Body of pancreas (tissue), 4 donors: ENCODE results near the gene TC2N. TPM values are rescaled to one million over a fixed set of nuclear protein-coding genes. Genes with fewer than 3 reads are reported as not detected.

Source experiments
- ATAC-seq: fragments of 150-250 bp; one replicate; pipeline ENCODE4 v1.9.1; 2016
- DNase-seq, 4 donors: peaks; one replicate each; pipeline ENCODE4 v3.0.0-alpha.2; 2019
- H3K27ac ChIP-seq, 4 donors: fragments of 200-600 bp; sonication (generic); 1 replicate in 3 of 4; 2 replicates in 1 of 4; pipeline versions ENCODE4 v1.5.1 to v1.6.1; 2016 to 2019; ENCODE audit warnings: mild to moderate bottlenecking in 1 of 4, mixed read lengths in 1 of 4, moderate library complexity in 1 of 4
- H3K27me3 ChIP-seq, 2 donors: fragments of 200-600 bp; sonication (generic); one replicate each; pipeline ENCODE4 v1.6.0; 2016; ENCODE audit warnings: mild to moderate bottlenecking in 1 of 2
- H3K36me3 ChIP-seq, 2 donors: fragments of 200-600 bp; sonication (generic); replicated peaks in 1 of 2; 2 replicates each; pipeline ENCODE4 v1.5.1; 2016; ENCODE audit warnings: low read depth in 2 of 2; ENCODE audit not compliant: insufficient read depth in 1 of 2
- H3K4me1 ChIP-seq: fragments of 200-600 bp; sonication (generic); one replicate; pipeline ENCODE4 v1.6.0; 2016
- H3K4me3 ChIP-seq, 2 donors: fragments of 200-600 bp; sonication (generic); 1 replicate in 1 of 2; 2 replicates in 1 of 2; pipeline ENCODE4 v1.5.1; 2016 to 2019
- H3K9me3 ChIP-seq, 3 donors: fragments of 200-600 bp; sonication (generic); 1 replicate in 2 of 3; 2 replicates in 1 of 3; pipeline ENCODE4 v1.5.1; 2016
- POLR2A ChIP-seq, 3 donors: fragments of 450-650 bp; IDR thresholded peaks; one replicate each; pipeline ENCODE4 v1.6.1; 2016; ENCODE audit warnings: antibody characterized with exemption in 3 of 3, mild to moderate bottlenecking in 2 of 3
- WGBS, 2 donors: methylation state at CpG; one replicate each; pipeline ENCODE4 v1.1.5; 2017; 5-methylcytosine and 5-hydroxymethylcytosine counted together
- intact Hi-C: fragments of 100-400 bp; cut with DNase I; formaldehyde crosslinking; loops from one replicate; pipeline ENCODE4 v1.15.1; 2023
- total RNA-seq, 2 donors: library from RNA; depleted of rRNA; stranded (reverse); fragments of >200 nt; gene quantifications; one replicate each; pipeline ENCODE4 v1.1.0, GENCODE V29; 2016
- TF ChIP-seq, protein P1 (sequence below), 7 experiments: fragments of 450-650 bp in 4 of 7; fragments of 200-600 bp in 3 of 7; sonication (generic) in 3 of 7; IDR thresholded peaks; one replicate each; pipeline ENCODE4 v1.5.1; 2016 to 2019; ENCODE audit warnings: antibody characterized with exemption in 7 of 7

The TC2N gene
- total RNA-seq, 2 donors from 2014 or later: 105 to 168 TPM

DNA sequence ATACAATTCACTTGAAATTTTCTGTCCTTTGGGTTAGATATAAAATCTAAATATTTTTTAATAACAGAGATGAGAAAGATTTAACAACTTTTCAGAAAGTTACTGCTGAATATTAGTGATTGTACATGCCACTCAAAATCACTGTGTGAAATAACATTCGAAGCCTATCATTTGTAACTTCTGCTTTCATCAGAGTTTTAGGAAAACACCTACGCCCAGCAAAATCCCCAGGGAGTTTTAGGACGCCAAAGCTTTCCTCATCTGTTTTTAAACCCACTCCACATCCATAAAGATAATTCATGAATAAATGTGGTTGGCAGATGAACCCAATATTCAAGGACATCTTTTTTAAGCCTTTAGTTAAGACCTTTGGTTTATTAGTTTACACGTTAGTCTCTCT is 23.9 kb downstream of the TC2N start:
- no peak overlapping the region for H3K27ac ChIP-seq
- peaks cover 4% of the 10 kb centered on the region for H3K4me1 ChIP-seq
- intact Hi-C loops: no loop called here
- no peak overlapping the region for H3K4me3 ChIP-seq
- H3K36me3 ChIP-seq: no peaks in the 10 kb centered on the region
- H3K27me3 ChIP-seq: no peaks in the 10 kb centered on the region
- 76 to 89% methylated on average over 4 of the region's 4 CpGs for WGBS, 2 donors
- ATAC-seq (no peak), DNase-seq (no peak)
- TF ChIP-seq, protein P1, sequence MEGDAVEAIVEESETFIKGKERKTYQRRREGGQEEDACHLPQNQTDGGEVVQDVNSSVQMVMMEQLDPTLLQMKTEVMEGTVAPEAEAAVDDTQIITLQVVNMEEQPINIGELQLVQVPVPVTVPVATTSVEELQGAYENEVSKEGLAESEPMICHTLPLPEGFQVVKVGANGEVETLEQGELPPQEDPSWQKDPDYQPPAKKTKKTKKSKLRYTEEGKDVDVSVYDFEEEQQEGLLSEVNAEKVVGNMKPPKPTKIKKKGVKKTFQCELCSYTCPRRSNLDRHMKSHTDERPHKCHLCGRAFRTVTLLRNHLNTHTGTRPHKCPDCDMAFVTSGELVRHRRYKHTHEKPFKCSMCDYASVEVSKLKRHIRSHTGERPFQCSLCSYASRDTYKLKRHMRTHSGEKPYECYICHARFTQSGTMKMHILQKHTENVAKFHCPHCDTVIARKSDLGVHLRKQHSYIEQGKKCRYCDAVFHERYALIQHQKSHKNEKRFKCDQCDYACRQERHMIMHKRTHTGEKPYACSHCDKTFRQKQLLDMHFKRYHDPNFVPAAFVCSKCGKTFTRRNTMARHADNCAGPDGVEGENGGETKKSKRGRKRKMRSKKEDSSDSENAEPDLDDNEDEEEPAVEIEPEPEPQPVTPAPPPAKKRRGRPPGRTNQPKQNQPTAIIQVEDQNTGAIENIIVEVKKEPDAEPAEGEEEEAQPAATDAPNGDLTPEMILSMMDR (IDR thresholded peaks at IDR 0.05): no peak
- TF ChIP-seq POLR2A (IDR thresholded peaks at IDR 0.05): no peak
- no peaks in the 10 kb centered on the region for H3K9me3 ChIP-seq

DNA sequence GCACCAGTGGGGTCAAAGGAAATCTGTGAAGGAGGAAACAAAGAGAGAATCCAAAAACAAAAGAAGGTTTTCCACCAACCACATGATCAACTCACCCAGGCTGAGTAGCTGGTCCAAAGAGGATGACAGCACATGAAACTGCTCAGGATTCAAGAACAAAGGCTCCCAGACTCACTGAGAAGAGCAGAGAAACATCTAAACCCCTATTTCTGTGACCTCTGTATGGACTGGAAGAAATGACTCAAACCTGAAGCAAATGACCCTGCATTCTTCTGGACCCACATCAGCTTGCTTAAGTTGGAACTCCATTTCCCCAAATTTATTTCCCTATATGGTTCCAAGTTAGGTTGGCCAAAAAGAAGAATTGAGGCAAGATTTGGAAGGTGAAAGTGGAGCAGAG is 26.3 kb downstream of the TC2N start:
- intact Hi-C loops: no loop called here
- Histone ChIP-seq H3K4me3 (no peak overlapping the region), H3K4me1 (peaks cover 21% of the 10 kb centered on the region), H3K9me3 (no peaks in the 10 kb centered on the region), H3K36me3 (no peaks in the 10 kb centered on the region), H3K27me3 (no peaks in the 10 kb centered on the region), H3K27ac (no peak overlapping the region)
- ATAC-seq: no peak
- DNase-seq: no peak
- TF ChIP-seq POLR2A (IDR thresholded peaks at IDR 0.05): no peak
- TF ChIP-seq, protein P1 (IDR thresholded peaks at IDR 0.05): no peak

DNA sequence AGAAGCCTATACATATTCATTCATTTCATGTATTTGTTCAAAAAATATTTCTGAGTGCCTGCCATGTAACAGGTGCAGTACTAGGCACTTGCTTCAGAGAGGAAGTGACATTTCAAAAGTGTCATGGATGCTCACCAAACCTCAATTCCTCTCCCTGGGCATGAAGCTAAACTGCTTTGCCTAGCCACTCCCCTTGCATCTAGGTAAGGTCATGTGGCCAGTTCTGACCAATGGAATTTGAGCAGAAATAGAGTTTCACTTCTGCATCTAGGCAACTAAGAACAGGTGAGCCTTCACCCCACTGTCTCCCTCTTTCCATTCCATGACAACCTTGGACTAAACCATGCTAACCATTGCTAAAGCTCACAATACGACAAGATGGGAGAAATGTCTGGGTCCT is 27.6 kb downstream of the TC2N start:
- WGBS, 2 donors: 95 to 100% methylated on average over 1 of the region's 1 CpG

DNA sequence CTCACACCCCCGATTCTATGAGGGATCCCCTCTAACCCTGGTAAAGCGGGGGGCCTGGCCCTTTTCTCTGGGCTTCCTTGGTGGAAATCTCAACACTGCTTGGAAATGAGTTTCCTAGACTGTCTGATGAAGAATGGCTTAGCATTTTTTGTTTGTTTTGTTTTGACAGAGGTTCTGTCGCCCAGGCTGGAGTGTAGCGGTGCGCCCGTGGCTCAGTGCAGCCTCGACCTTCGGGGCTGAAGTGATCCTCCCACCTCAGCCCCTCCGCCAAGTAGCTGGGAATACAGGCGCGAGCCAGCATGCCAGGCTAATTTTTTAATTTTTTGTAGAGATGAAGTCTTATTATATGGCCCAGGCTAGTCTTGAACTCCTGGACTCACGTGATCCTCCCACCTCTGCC is 30.3 kb downstream of the TC2N start:
- Histone ChIP-seq H3K36me3 (no peaks in the 10 kb centered on the region), H3K9me3 (no peaks in the 10 kb centered on the region), H3K27me3 (no peaks in the 10 kb centered on the region), H3K4me1 (peaks cover 21% of the 10 kb centered on the region), H3K4me3 (no peak overlapping the region), H3K27ac (peak overlapping the region; percentile 90 to 99 (median 99))
- intact Hi-C loops: loop anchor here (10.0 kb wide), 1 partner anchor 48 kb away; no protein-coding TSS in a partner anchor
- peak; percentile 24 to 30 (median 27) for DNase-seq
- 23 to 28% methylated on average over 11 to 12 of the region's 12 CpGs for WGBS, 2 donors
- ATAC-seq: no peak
- TF ChIP-seq POLR2A (IDR thresholded peaks at IDR 0.05): no peak
- TF ChIP-seq, protein P1 (IDR thresholded peaks at IDR 0.05): no peak

More for the DNA sequence above, 27.6 kb downstream of the TC2N start:
- Histone ChIP-seq H3K27me3 (no peaks in the 10 kb centered on the region), H3K36me3 (no peaks in the 10 kb centered on the region), H3K4me3 (no peak overlapping the region), H3K9me3 (no peaks in the 10 kb centered on the region), H3K4me1 (peaks cover 21% of the 10 kb centered on the region), H3K27ac (no peak overlapping the region)
- ATAC-seq (no peak), DNase-seq (no peak)
- intact Hi-C loops: loop anchor here (10.0 kb wide), 1 partner anchor 45 kb away; no protein-coding TSS in a partner anchor
- TF ChIP-seq, protein P1 (IDR thresholded peaks at IDR 0.05): no peak
- TF ChIP-seq POLR2A (IDR thresholded peaks at IDR 0.05): no peak
